ENCODE measurements around the gene SLC44A5.

GRCh38 chr1:75425001-75425650 lies 185.8 kb downstream of the SLC44A5 start:
- TF ChIP-seq, protein P1, sequence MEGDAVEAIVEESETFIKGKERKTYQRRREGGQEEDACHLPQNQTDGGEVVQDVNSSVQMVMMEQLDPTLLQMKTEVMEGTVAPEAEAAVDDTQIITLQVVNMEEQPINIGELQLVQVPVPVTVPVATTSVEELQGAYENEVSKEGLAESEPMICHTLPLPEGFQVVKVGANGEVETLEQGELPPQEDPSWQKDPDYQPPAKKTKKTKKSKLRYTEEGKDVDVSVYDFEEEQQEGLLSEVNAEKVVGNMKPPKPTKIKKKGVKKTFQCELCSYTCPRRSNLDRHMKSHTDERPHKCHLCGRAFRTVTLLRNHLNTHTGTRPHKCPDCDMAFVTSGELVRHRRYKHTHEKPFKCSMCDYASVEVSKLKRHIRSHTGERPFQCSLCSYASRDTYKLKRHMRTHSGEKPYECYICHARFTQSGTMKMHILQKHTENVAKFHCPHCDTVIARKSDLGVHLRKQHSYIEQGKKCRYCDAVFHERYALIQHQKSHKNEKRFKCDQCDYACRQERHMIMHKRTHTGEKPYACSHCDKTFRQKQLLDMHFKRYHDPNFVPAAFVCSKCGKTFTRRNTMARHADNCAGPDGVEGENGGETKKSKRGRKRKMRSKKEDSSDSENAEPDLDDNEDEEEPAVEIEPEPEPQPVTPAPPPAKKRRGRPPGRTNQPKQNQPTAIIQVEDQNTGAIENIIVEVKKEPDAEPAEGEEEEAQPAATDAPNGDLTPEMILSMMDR (IDR thresholded peaks at IDR 0.05), result no peak
- TF ChIP-seq EP300 (IDR thresholded peaks at IDR 0.05) (no peak), POLR2A (IDR thresholded peaks at IDR 0.05) (no peak), POLR2AphosphoS5 (IDR thresholded peaks at IDR 0.05) (no peak)
